Measurements from ENCODE around the gene MRPL32. TPM values are rescaled to one million over a fixed set of nuclear protein-coding genes. Genes with fewer than 3 reads are reported as not detected.
"Not testable (repeated sequence)": the region's sequence is repeated elsewhere in the genome, so short reads cannot be mapped to it uniquely, and the experiment has no call there.

The MRPL32 gene
- 100 to 1,000 TPM in 3 of 4 donors, 10 to 100 TPM in 1; 99.8 to 120 (median 114) TPM for polyA plus RNA-seq (ENCODE audit: insufficient read length in 4 of 4)

- peak; percentile 90 to 96 (median 96) for DNase-seq (ENCODE audit: low read depth in 4 of 4, low spot score in 3 of 4)
These were observed at the start of gene MRPL32, which contains the start of gene PSMA2 for GRCh38 chr7:42931834-42932651. TSS of gene MRPL32 (plus strand) at chr7:42932376. CDS start at chr7:42932387, 11 bp downstream. TSS of gene PSMA2 (minus strand) at chr7:42932174. CDS start at chr7:42932158, 16 bp downstream.

- peak in 3 of 4 donors; percentile 50 to 69 (median 61) for DNase-seq (ENCODE audit: low read depth in 4 of 4, low spot score in 3 of 4)
These were observed 48.2 kb upstream of the MRPL32 start for GRCh38 chr7:42883950-42884349.

- not testable (repeated sequence) for DNase-seq (ENCODE audit: low read depth in 4 of 4, low spot score in 3 of 4)
These were observed 47.0 kb upstream of the MRPL32 start for GRCh38 chr7:42885183-42885582.

GRCh38 chr7:42886129-42886528 is 46.0 kb upstream of the MRPL32 start:
- no peak for DNase-seq (ENCODE audit: low read depth in 4 of 4, low spot score in 3 of 4)

- no peak for DNase-seq (ENCODE audit: low read depth in 4 of 4, low spot score in 3 of 4)
These were observed 45.2 kb upstream of the MRPL32 start for GRCh38 chr7:42886893-42887505.

GRCh38 chr7:42893346-42894240 is 38.6 kb upstream of the MRPL32 start:
- DNase-seq (ENCODE audit: low read depth in 4 of 4, low spot score in 3 of 4) = no peak

- no peak for DNase-seq (ENCODE audit: low read depth in 4 of 4, low spot score in 3 of 4)
These were observed 31.3 kb upstream of the MRPL32 start for GRCh38 chr7:42900842-42901241.

GRCh38 chr7:42902331-42902730 is 29.8 kb upstream of the MRPL32 start:
- DNase-seq (ENCODE audit: low read depth in 4 of 4, low spot score in 3 of 4) = no peak

- no peak for DNase-seq (ENCODE audit: low read depth in 4 of 4, low spot score in 3 of 4)
These were observed 26.0 kb upstream of the MRPL32 start for GRCh38 chr7:42906181-42906580.

- DNase-seq (ENCODE audit: low read depth in 4 of 4, low spot score in 3 of 4) = no peak
These were observed 24.9 kb upstream of the MRPL32 start for GRCh38 chr7:42907316-42907715.

- DNase-seq (ENCODE audit: low read depth in 4 of 4, low spot score in 3 of 4) = no peak
These were observed 21.9 kb upstream of the MRPL32 start for GRCh38 chr7:42910306-42910705.

- peak; percentile 91 to 93 (median 92) for DNase-seq (ENCODE audit: low read depth in 4 of 4, low spot score in 3 of 4)
These were observed 20.4 kb upstream of the MRPL32 start, which contains the start of gene C7orf25 for GRCh38 chr7:42911454-42912447. TSS of gene C7orf25 (minus strand) at chr7:42912070. CDS start at chr7:42910900, 1,170 bp downstream.

GRCh38 chr7:42913591-42913990 is 18.6 kb upstream of the MRPL32 start:
- DNase-seq (ENCODE audit: low read depth in 4 of 4, low spot score in 3 of 4) = no peak

- no peak for DNase-seq (ENCODE audit: low read depth in 4 of 4, low spot score in 3 of 4)
These were observed 18.2 kb upstream of the MRPL32 start for GRCh38 chr7:42914009-42914408.

GRCh38 chr7:42914421-42915045 is 17.6 kb upstream of the MRPL32 start:
- no peak for DNase-seq (ENCODE audit: low read depth in 4 of 4, low spot score in 3 of 4)

- DNase-seq (ENCODE audit: low read depth in 4 of 4, low spot score in 3 of 4) = no peak
These were observed 16.8 kb upstream of the MRPL32 start for GRCh38 chr7:42915356-42915755.

GRCh38 chr7:42922017-42922753 is 10.0 kb upstream of the MRPL32 start:
- DNase-seq (ENCODE audit: low read depth in 4 of 4, low spot score in 3 of 4) = no peak

GRCh38 chr7:42924223-42924838 is 7.8 kb upstream of the MRPL32 start:
- DNase-seq (ENCODE audit: low read depth in 4 of 4, low spot score in 3 of 4) = no peak

Data from right renal pelvis (tissue), 4 donors.